ENCODE results near the gene FBXL16. TPM values are rescaled to one million over a fixed set of nuclear protein-coding genes. Genes with fewer than 3 reads are reported as not detected.

FBXL16 gene
- total and polyA plus RNA-seq, 9 of the 15 experiments (the other 6 are each of a cell fraction or from before 2014, with no cell fraction given) = 0.21 to 8.2 (median 1.7) TPM

DNA sequence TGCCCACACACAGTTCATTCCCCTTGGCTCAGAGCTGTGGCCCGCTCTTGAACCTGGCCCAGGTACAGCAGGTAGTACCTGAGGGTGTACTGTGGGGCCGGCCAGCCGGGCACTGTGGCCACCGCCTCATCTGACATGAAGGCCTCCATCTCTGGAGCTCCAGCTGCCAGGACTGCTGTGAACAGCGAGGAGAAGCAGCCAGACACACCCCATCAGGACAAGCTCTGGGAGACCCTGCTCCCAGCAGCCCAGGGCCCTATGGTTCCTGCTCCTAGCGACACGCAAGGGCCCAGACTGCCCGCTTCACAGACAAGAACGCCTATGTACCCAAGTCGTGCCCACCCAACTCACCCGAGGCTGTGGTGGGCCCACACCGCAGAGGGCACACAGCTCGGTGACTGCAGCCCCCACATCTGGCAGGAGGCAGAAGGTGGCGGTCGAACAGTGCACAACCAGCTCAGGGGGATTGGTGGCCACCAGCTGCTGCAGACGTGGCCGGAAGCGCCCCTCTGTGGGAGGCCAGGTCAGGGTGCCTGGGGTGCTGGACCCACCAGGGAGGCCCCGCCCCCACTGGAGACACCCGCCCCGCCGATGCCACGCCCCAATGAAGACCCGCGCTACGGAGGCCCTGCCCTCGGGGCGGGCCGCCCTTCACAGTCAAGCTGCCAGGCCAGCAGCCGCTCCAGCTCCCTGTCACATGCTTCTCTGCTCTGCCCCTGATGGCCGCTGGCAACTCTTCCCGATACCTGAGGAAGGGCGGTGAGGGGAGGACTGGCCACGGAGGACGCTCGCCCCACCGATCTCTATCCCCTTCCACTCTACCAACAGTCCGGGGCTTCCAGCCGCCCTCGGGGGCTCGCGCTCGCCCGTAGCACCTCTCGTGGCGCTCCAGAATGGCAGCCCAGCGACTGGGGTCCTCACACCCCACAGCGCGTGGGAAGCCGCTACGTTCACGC lies 26.5 kb downstream of the FBXL16 start:
- POLR2A ChIA-PET = interaction anchor here (0.6 to 1.5 kb wide), 6 partner anchors 10 to 386 kb away, joined by 3 to 4 read pairs (median 3); no protein-coding TSS in a partner anchor
- H3K4me3 ChIP-seq = peak overlapping the region; percentile 64
- H3K27me3 ChIP-seq (ENCODE audit: control insufficient read depth in 2 of 2, insufficient read depth in 2 of 2, low read length in 2 of 2) = no peaks in the 10 kb centered on the region
- intact Hi-C loops (cut with micrococcal nuclease) (loop anchor here (5.0 kb wide), 1 partner anchor 42 kb away; the partner anchor contains the start of gene METTL26), in situ Hi-C loops (cut with MboI) (loop anchor here (10.0 kb wide), 1 partner anchor 284 kb away; the partner anchor contains the start of gene NME4)
- peak overlapping the region; percentile 92 for H2AFZ ChIP-seq (ENCODE audit: low read depth, low read length)
- peak; percentile 62 for FAIRE-seq
- BruUV-seq (replicated peaks) = no TSS peak
- H4K20me1 ChIP-seq (replicated peaks; ENCODE audit: control insufficient read depth, insufficient read depth, low read length) = peaks cover 21% of the 10 kb centered on the region
- CTCF ChIA-PET (ENCODE audit: low intra/inter-chr PET ratio) = no interaction called here
- H3K36me3 ChIP-seq (ENCODE audit: control insufficient read depth, insufficient read depth, low read length) = peaks cover 39% of the 10 kb centered on the region
- H3K9ac ChIP-seq (ENCODE audit: insufficient read depth in 1 of 2, low read depth in 2 of 2, low read length in 2 of 2) = peak overlapping the region; percentile 84 to 93
- DNase-seq (ENCODE audit: extremely low read depth in 1 of 4, low spot score in 3 of 4) = peak; percentile 75 to 88 (median 82)
- H3K4me2 ChIP-seq (ENCODE audit: insufficient read depth, low read length) = peak overlapping the region; percentile 98
- ATAC-seq = peak; percentile 58
- no peaks in the 10 kb centered on the region for H3K9me3 ChIP-seq (replicated peaks; ENCODE audit: control insufficient read depth, insufficient read depth, low read depth, low read length)
- H3K9me1 ChIP-seq (ENCODE audit: control insufficient read depth, insufficient read depth, low read length) = peaks cover 11% of the 10 kb centered on the region
- WGBS (ENCODE audit: insufficient coverage, low coverage, missing lambda C conversion rate) = 10% methylated on average over 38 of the region's 52 CpGs
- H3K27ac ChIP-seq (ENCODE audit: extremely low read depth, low read depth, low read length) = peak overlapping the region; percentile 82
- peaks cover 45% of the 10 kb centered on the region for H3K79me2 ChIP-seq (ENCODE audit: control insufficient read depth, insufficient read depth, low read length)
- H3K4me1 ChIP-seq (replicated peaks in 1 of 2; ENCODE audit: control insufficient read depth in 2 of 2, insufficient read depth in 2 of 2, low read length in 2 of 2) = peaks cover 45 to 98% of the 10 kb centered on the region in 2 experiments
- TF ChIP-seq ILK (tag; IDR thresholded peaks at IDR 0.05; ENCODE audit: borderline replicate concordance, low read depth) = no peak
- TF ChIP-seq HDAC1 (IDR thresholded peaks at IDR 0.05) = peak in 1 of 2 experiments; percentile 80; a peak in 2 of 4 replicates
- TF ChIP-seq ZNF24 (IDR thresholded peaks at IDR 0.05) = no peak
- TF ChIP-seq FOXJ2 (tag; IDR thresholded peaks at IDR 0.05) = no peak
- TF ChIP-seq, protein P1, sequence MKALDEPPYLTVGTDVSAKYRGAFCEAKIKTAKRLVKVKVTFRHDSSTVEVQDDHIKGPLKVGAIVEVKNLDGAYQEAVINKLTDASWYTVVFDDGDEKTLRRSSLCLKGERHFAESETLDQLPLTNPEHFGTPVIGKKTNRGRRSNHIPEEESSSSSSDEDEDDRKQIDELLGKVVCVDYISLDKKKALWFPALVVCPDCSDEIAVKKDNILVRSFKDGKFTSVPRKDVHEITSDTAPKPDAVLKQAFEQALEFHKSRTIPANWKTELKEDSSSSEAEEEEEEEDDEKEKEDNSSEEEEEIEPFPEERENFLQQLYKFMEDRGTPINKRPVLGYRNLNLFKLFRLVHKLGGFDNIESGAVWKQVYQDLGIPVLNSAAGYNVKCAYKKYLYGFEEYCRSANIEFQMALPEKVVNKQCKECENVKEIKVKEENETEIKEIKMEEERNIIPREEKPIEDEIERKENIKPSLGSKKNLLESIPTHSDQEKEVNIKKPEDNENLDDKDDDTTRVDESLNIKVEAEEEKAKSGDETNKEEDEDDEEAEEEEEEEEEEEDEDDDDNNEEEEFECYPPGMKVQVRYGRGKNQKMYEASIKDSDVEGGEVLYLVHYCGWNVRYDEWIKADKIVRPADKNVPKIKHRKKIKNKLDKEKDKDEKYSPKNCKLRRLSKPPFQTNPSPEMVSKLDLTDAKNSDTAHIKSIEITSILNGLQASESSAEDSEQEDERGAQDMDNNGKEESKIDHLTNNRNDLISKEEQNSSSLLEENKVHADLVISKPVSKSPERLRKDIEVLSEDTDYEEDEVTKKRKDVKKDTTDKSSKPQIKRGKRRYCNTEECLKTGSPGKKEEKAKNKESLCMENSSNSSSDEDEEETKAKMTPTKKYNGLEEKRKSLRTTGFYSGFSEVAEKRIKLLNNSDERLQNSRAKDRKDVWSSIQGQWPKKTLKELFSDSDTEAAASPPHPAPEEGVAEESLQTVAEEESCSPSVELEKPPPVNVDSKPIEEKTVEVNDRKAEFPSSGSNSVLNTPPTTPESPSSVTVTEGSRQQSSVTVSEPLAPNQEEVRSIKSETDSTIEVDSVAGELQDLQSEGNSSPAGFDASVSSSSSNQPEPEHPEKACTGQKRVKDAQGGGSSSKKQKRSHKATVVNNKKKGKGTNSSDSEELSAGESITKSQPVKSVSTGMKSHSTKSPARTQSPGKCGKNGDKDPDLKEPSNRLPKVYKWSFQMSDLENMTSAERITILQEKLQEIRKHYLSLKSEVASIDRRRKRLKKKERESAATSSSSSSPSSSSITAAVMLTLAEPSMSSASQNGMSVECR (CRISPR knock-in tag; IDR thresholded peaks at IDR 0.05) = peak; percentile 56
- TF ChIP-seq KHSRP (IDR thresholded peaks at IDR 0.05) = no peak
- TF ChIP-seq, protein P2, sequence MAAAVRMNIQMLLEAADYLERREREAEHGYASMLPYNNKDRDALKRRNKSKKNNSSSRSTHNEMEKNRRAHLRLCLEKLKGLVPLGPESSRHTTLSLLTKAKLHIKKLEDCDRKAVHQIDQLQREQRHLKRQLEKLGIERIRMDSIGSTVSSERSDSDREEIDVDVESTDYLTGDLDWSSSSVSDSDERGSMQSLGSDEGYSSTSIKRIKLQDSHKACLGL (CRISPR knock-in tag; IDR thresholded peaks at IDR 0.05; ENCODE audit: borderline replicate concordance, poor library complexity, severe bottlenecking) = no peak
- no peak for TF ChIP-seq ZNF197 (CRISPR knock-in tag; IDR thresholded peaks at IDR 0.05; ENCODE audit: low read depth)
- no peak for TF ChIP-seq MED1 (CRISPR knock-in tag; IDR thresholded peaks at IDR 0.05; ENCODE audit: borderline replicate concordance)
- TF ChIP-seq XRCC4 (IDR thresholded peaks at IDR 0.05; ENCODE audit: extremely low read depth, insufficient read depth, insufficient read length) = no peak
- TF ChIP-seq, protein P3, sequence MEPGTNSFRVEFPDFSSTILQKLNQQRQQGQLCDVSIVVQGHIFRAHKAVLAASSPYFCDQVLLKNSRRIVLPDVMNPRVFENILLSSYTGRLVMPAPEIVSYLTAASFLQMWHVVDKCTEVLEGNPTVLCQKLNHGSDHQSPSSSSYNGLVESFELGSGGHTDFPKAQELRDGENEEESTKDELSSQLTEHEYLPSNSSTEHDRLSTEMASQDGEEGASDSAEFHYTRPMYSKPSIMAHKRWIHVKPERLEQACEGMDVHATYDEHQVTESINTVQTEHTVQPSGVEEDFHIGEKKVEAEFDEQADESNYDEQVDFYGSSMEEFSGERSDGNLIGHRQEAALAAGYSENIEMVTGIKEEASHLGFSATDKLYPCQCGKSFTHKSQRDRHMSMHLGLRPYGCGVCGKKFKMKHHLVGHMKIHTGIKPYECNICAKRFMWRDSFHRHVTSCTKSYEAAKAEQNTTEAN (CRISPR knock-in tag; IDR thresholded peaks at IDR 0.05) = no peak
- TF ChIP-seq PTRF (tag; IDR thresholded peaks at IDR 0.05) = no peak
- TF ChIP-seq CBX1 (IDR thresholded peaks at IDR 0.05; ENCODE audit: low read depth) = no peak
- TF ChIP-seq ZNF212 (CRISPR knock-in tag; IDR thresholded peaks at IDR 0.05) = no peak
- no peak for TF ChIP-seq SLC30A9 (CRISPR knock-in tag; IDR thresholded peaks at IDR 0.05)

Data from K562 (cell line).